ENCODE measurements around the gene PHF24. TPM values are rescaled to one million over a fixed set of nuclear protein-coding genes. Genes with fewer than 3 reads are reported as not detected.

Gene PHF24
- total and polyA plus RNA-seq, 2 of the 13 experiments (the other 11 are each of a cell fraction or from before 2014, with no cell fraction given), result 0.05 TPM; not detected in 1

DNA sequence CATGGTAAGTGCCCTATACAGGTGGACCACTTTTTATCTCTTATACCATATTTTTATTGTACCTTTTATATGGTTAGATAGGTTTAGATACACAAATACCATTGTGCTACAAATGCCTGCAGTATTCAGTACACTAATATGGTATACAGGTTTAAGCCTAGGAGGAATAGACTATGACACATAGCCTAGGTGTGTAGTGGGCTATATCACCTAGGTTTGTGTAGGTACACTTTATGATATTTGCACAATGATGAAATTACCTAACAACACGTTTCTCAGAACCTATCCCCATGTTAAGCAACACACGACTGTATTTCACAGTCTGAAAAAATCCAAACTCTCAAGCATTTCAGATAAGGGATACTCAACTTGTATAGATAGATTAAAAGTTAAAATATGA, 9.6 kb upstream of the PHF24 start (continued):
- TF ChIP-seq HNF4G (IDR thresholded peaks at IDR 0.05; ENCODE audit: borderline replicate concordance, low read depth, low read length) (no peak), HNF4G (CRISPR knock-in tag; IDR thresholded peaks at IDR 0.05; ENCODE audit: borderline replicate concordance, low read depth) (no peak), ZNF607 (CRISPR knock-in tag; IDR thresholded peaks at IDR 0.05; ENCODE audit: borderline replicate concordance) (no peak), ZBTB42 (CRISPR knock-in tag; IDR thresholded peaks at IDR 0.05) (no peak), ELF1 (CRISPR knock-in tag; IDR thresholded peaks at IDR 0.05) (no peak), EED (CRISPR knock-in tag; IDR thresholded peaks at IDR 0.05) (no peak), SP4 (CRISPR knock-in tag; IDR thresholded peaks at IDR 0.05) (no peak)
- TF ChIP-seq, protein P1, sequence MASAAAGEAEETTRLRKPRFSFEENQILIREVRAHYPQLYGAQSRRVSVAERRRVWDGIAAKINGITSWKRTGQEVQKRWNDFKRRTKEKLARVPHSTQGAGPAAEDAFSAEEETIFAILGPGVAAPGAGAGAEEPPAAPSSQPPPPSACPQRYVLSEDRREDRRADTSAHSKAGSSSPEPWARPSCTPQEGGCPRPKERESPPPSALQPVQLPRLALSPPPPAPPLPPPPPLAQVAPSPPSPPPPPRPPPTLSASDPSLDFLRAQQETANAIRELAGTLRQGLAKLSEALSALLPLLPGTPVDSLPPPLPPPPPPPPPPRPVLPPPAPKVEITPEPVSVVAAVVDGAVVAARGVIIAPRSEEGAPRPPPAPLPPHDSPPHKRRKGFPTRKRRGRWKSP (CRISPR knock-in tag; IDR thresholded peaks at IDR 0.05), result no peak
- TF ChIP-seq, protein P2, sequence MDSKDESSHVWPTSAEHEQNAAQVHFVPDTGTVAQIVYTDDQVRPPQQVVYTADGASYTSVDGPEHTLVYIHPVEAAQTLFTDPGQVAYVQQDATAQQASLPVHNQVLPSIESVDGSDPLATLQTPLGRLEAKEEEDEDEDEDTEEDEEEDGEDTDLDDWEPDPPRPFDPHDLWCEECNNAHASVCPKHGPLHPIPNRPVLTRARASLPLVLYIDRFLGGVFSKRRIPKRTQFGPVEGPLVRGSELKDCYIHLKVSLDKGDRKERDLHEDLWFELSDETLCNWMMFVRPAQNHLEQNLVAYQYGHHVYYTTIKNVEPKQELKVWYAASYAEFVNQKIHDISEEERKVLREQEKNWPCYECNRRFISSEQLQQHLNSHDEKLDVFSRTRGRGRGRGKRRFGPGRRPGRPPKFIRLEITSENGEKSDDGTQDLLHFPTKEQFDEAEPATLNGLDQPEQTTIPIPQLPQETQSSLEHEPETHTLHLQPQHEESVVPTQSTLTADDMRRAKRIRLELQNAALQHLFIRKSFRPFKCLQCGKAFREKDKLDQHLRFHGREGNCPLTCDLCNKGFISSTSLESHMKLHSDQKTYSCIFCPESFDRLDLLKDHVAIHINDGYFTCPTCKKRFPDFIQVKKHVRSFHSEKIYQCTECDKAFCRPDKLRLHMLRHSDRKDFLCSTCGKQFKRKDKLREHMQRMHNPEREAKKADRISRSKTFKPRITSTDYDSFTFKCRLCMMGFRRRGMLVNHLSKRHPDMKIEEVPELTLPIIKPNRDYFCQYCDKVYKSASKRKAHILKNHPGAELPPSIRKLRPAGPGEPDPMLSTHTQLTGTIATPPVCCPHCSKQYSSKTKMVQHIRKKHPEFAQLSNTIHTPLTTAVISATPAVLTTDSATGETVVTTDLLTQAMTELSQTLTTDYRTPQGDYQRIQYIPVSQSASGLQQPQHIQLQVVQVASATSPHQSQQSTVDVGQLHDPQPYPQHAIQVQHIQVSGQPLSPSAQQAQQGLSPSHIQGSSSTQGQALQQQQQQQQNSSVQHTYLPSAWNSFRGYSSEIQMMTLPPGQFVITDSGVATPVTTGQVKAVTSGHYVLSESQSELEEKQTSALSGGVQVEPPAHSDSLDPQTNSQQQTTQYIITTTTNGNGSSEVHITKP (CRISPR knock-in tag; IDR thresholded peaks at IDR 0.05; ENCODE audit: low read depth), result no peak
- TF ChIP-seq, protein P3, sequence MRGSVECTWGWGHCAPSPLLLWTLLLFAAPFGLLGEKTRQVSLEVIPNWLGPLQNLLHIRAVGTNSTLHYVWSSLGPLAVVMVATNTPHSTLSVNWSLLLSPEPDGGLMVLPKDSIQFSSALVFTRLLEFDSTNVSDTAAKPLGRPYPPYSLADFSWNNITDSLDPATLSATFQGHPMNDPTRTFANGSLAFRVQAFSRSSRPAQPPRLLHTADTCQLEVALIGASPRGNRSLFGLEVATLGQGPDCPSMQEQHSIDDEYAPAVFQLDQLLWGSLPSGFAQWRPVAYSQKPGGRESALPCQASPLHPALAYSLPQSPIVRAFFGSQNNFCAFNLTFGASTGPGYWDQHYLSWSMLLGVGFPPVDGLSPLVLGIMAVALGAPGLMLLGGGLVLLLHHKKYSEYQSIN (CRISPR knock-in tag; IDR thresholded peaks at IDR 0.05; ENCODE audit: borderline replicate concordance), result no peak
